Parathyroid adenoma (tissue), 2 donors: ENCODE measurements around the gene ROCK2.

Experiments
- H2AFZ ChIP-seq: fragments of 300-600 bp; sonication (generic); one replicate; pipeline ENCODE4 v1.7.0; 2017; ENCODE audit warnings: antibody characterized with exemption, mild to moderate bottlenecking
- H3K27ac ChIP-seq: fragments of 300-600 bp; sonication (generic); one replicate; pipeline ENCODE4 v1.7.0; 2017
- H3K27me3 ChIP-seq: fragments of 300-600 bp; sonication (generic); one replicate; pipeline ENCODE4 v1.7.0; 2017; ENCODE audit warnings: low read length; ENCODE audit not compliant: control insufficient read depth, insufficient read depth
- H3K36me3 ChIP-seq: fragments of 300-600 bp; sonication (generic); one replicate; pipeline ENCODE4 v1.7.0; 2017; ENCODE audit warnings: low read length; ENCODE audit not compliant: control insufficient read depth, insufficient read depth
- H3K4me1 ChIP-seq: fragments of 300-600 bp; sonication (generic); one replicate; pipeline ENCODE4 v1.7.0; 2017; ENCODE audit warnings: control low read depth
- H3K4me2 ChIP-seq: fragments of 300-600 bp; sonication (generic); one replicate; pipeline ENCODE4 v1.7.0; 2017; ENCODE audit warnings: low read length
- H3K4me3 ChIP-seq: fragments of 300-600 bp; sonication (generic); one replicate; pipeline ENCODE4 v1.7.0; 2017; ENCODE audit warnings: low read depth, low read length
- H3K79me2 ChIP-seq: fragments of 300-600 bp; sonication (generic); one replicate; pipeline ENCODE4 v1.7.0; 2017; ENCODE audit warnings: control low read depth
- H3K9ac ChIP-seq: fragments of 300-600 bp; sonication (generic); one replicate; pipeline ENCODE4 v1.7.0; 2017; ENCODE audit warnings: mild to moderate bottlenecking
- H3K9me3 ChIP-seq: fragments of 300-600 bp; sonication (generic); one replicate; pipeline ENCODE4 v1.7.0; 2017; ENCODE audit warnings: low read length; ENCODE audit not compliant: control insufficient read depth
- CTCF ChIP-seq: fragments of 300-600 bp; sonication (generic); IDR thresholded peaks from one replicate; pipeline ENCODE4 v1.7.0; 2017; ENCODE audit warnings: antibody characterized with exemption, mild to moderate bottlenecking
- donor health status: primary hyperparathyroidism.

The ROCK2 gene

DNA sequence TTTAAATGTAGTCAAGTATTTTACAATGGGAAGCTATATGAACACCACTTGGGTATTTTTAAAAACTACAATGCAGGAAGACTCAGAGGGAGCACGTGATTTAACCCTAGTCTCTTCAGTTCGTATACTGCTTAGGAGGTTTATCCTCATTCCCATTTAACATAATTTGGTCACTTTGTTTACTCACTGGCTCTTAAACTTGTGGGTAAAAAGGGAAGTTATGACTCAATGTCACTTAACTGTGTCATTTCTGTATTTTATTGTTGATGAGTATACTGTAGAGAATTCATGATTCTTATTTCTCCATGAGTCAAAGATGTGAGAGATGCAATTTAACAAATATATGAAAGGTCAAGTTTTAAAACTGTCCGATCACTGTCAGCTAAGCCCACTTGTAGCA lies 141.0 kb downstream of the ROCK2 start:
- H3K79me2 ChIP-seq: no peaks in the 10 kb centered on the region
- H3K36me3 ChIP-seq: no peaks in the 10 kb centered on the region
- H3K9me3 ChIP-seq: no peaks in the 10 kb centered on the region
- no peak overlapping the region for H3K4me2 ChIP-seq
- H2AFZ ChIP-seq: no peak overlapping the region
- H3K4me3 ChIP-seq: no peak overlapping the region
- no peak overlapping the region for H3K9ac ChIP-seq
- H3K4me1 ChIP-seq: no peaks in the 10 kb centered on the region
- H3K27ac ChIP-seq: no peak overlapping the region
- H3K27me3 ChIP-seq: no peaks in the 10 kb centered on the region
- no peak for TF ChIP-seq CTCF

- H3K79me2 ChIP-seq: no peaks in the 10 kb centered on the region
- H3K9me3 ChIP-seq: no peaks in the 10 kb centered on the region
- H2AFZ ChIP-seq: no peak overlapping the region
- no peak for TF ChIP-seq CTCF
- H3K4me1 ChIP-seq: no peaks in the 10 kb centered on the region
- H3K36me3 ChIP-seq: no peaks in the 10 kb centered on the region
- H3K4me2 ChIP-seq: no peak overlapping the region
- H3K9ac ChIP-seq: no peak overlapping the region
- no peak overlapping the region for H3K27ac ChIP-seq
- no peak overlapping the region for H3K4me3 ChIP-seq
- no peaks in the 10 kb centered on the region for H3K27me3 ChIP-seq
These were observed 142.5 kb downstream of the ROCK2 start for GRCh38 chr2:11201969-11202368.

- no peaks in the 10 kb centered on the region for H3K36me3 ChIP-seq
- H3K79me2 ChIP-seq: no peaks in the 10 kb centered on the region
- no peak overlapping the region for H2AFZ ChIP-seq
- TF ChIP-seq CTCF: no peak
- H3K4me2 ChIP-seq: no peak overlapping the region
- no peaks in the 10 kb centered on the region for H3K9me3 ChIP-seq
- no peaks in the 10 kb centered on the region for H3K27me3 ChIP-seq
- no peak overlapping the region for H3K4me3 ChIP-seq
- H3K4me1 ChIP-seq: no peaks in the 10 kb centered on the region
- no peak overlapping the region for H3K27ac ChIP-seq
- no peak overlapping the region for H3K9ac ChIP-seq
These were observed 143.8 kb downstream of the ROCK2 start for GRCh38 chr2:11200651-11201050.

GRCh38 chr2:11196246-11196645 lies 148.2 kb downstream of the ROCK2 start:
- no peaks in the 10 kb centered on the region for H3K36me3 ChIP-seq
- TF ChIP-seq CTCF: no peak

DNA sequence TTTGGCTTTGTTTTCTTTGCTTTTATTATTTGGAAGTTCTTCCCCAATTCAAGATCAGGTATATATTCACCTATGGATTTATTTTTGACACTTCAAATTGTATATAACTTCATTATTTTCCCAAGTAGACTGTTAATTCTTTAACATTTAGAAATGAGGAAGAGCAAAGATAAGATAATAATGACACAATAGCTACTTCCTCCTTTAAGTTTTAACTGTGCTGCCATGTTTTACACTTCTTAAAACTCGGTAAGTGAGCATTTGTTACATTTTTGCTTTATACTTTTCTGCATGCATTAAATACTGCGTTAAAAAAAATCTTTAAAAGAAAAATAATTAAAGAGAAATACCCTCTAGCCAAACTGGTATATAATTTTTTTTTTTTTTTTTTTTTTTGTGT lies 156.7 kb downstream of the ROCK2 start:
- TF ChIP-seq CTCF: no peak
- H3K9me3 ChIP-seq: no peaks in the 10 kb centered on the region
- H3K79me2 ChIP-seq: no peaks in the 10 kb centered on the region
- no peaks in the 10 kb centered on the region for H3K36me3 ChIP-seq
- no peak overlapping the region for H3K27ac ChIP-seq
- no peaks in the 10 kb centered on the region for H3K27me3 ChIP-seq
- H3K9ac ChIP-seq: no peak overlapping the region
- no peak overlapping the region for H3K4me3 ChIP-seq
- H3K4me1 ChIP-seq: no peaks in the 10 kb centered on the region
- no peak overlapping the region for H2AFZ ChIP-seq
- H3K4me2 ChIP-seq: no peak overlapping the region

More at GRCh38 chr2:11196246-11196645, 148.2 kb downstream of the ROCK2 start:
- Histone ChIP-seq H3K27me3 (no peaks in the 10 kb centered on the region), H3K4me1 (peaks cover 3% of the 10 kb centered on the region), H3K9me3 (no peaks in the 10 kb centered on the region), H3K27ac (no peak overlapping the region), H3K9ac (no peak overlapping the region), H3K4me2 (no peak overlapping the region), H3K4me3 (no peak overlapping the region), H2AFZ (no peak overlapping the region), H3K79me2 (no peaks in the 10 kb centered on the region)
